Glomerular endothelial cell (primary cell): ENCODE data around the gene PGAM5. TPM values are rescaled to one million over a fixed set of nuclear protein-coding genes. Genes with fewer than 3 reads are reported as not detected.
"Not testable (repeated sequence)": the region's sequence is repeated elsewhere in the genome, so short reads cannot be mapped to it uniquely, and the experiment has no call there.

Source experiments
- DNase-seq: peaks from one replicate; pipeline ENCODE4 v3.0.0-alpha.2; 2011; ENCODE audit warnings: low read depth, low spot score; ENCODE audit errors: extremely low read depth
- total RNA-seq: library from RNA; depleted of rRNA; stranded (reverse); fragments of >200 nt; gene quantifications from 2 replicates; pipeline ENCODE4 v1.2.3, GENCODE V29; 2015

The PGAM5 gene
- total RNA-seq, 1 donor from 2014 or later: 42.4 TPM

GRCh38 chr12:132741620-132742019, 31.0 kb downstream of the PGAM5 start:
- no peak for DNase-seq

DNA sequence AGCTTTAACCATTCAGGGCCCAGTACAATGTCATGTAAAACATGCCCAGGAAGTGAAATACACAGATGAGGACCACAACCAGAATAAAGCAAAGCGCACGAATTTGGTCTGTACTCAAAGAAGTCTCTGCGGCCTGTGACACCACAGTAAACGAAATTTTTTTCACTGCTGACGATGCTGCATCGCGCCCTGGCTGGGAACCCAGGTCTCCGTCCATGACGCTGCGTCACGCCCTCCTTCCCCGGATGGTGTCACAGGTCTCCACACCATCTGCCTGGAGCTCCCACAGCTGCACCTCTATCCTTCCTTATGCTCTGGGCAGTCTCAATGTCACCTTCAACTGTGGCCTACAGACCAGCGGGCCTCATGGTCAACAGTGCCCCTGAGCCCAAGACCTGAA, 33.2 kb downstream of the PGAM5 start:
- no peak for DNase-seq

- DNase-seq: no peak
Observed at GRCh38 chr12:132746613-132747012, 36.0 kb downstream of the PGAM5 start.

DNA sequence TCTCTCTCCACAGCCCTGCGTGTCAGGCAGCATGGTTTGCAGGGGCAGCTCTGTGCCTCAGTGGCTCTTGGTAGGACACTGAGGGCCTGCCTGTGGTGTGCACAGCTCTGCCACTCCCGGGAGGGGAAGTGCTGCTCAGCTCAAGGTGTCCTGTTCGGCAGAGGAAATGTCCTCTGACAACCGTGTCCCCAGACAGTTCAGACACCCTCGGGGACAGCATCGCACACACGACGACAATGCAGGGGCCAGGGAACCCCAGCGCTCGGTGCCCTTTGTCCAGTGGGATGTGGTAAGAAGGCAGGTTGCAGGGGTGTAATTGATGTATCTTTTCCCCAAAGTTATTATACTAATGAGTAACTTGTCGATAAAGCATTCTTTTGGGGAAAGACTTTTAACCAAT, 36.8 kb downstream of the PGAM5 start:
- DNase-seq: no peak

GRCh38 chr12:132747896-132748295, 37.3 kb downstream of the PGAM5 start:
- DNase-seq: no peak

GRCh38 chr12:132748319-132748718, 37.7 kb downstream of the PGAM5 start:
- no peak for DNase-seq

DNA sequence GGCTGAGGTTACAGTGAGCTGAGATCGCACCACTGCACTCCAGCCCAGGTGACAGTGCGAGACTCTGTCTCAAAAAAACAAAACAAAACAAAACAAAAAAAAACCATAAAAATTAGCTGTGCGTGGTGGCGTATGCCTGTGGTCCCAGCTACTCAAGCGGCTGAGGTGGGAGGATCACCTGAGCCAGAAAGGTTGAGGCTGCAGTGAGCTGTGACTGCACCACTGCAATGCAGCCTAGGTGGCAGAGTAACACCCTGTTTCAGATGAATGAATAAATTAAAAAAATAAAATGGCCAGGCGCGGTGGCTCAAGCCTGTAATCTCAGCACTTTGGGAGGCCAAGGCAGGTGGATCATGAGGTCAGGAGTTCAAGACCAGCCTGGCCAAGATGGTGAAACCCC, 43.0 kb downstream of the PGAM5 start:
- not testable (repeated sequence) for DNase-seq

GRCh38 chr12:132754160-132754932, 43.7 kb downstream of the PGAM5 start:
- no peak for DNase-seq

- DNase-seq: not testable (repeated sequence)
Observed at GRCh38 chr12:132758825-132759224, 48.2 kb downstream of the PGAM5 start.

DNA sequence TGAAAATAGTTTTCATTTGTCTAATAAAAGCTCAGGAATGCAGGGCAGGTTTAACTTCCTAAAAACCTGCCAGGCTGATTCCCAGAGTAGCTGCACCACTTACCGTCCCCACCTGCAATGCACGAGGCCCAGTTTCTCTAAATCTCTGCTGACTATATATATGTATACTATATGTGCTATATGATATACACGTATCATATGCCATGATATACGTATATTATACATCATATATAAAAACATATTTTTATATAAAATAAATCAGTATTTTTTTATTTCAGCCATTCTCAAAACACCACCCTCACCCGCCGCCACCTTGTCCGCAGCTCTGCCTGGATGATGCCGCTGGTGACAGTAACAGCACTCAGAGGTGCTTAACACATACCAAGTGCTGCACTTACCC, 48.7 kb downstream of the PGAM5 start:
- DNase-seq: no peak

GRCh38 chr12:132761032-132761920, 50.6 kb downstream of the PGAM5 start, which contains the start of gene ANKLE2:
ANKLE2 (minus strand) TSS chr12:132761832; CDS start chr12:132761798, 34 bp downstream.
- peak; percentile 5 for DNase-seq

DNA sequence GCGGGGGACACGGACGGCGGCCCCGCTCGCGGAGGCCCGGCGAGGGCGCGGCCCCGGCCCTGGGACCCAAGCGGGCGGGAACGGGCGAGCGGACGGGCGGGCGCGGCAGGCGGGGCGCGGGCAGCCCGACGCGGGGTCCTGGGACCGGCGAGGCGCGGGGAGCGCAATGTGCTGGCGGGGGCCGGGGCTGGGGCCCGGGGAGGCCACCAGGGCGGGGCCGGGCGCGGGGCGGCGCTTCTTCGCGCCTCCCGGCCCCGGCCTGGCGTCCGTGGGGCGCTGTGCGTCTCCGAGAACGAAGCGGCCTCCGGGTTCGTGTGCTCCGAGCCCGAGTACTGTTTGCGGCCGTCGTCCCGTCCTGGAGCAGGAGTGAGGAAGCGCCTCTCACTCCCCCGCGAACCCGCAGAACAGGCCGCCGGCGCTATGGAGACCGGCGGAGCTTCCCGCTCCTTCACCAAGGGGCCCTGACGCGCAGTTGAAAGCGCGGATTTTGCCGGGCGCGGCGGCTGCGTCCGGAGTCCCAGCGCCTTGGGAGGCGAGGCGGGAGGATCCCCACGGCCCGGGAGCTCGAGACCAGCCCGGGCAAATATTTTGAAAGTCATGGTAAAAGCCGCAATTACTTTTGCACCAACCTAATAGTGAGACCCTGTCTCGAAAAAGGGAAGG, 51.4 kb downstream of the PGAM5 start:
- peak; percentile 12 for DNase-seq

DNA sequence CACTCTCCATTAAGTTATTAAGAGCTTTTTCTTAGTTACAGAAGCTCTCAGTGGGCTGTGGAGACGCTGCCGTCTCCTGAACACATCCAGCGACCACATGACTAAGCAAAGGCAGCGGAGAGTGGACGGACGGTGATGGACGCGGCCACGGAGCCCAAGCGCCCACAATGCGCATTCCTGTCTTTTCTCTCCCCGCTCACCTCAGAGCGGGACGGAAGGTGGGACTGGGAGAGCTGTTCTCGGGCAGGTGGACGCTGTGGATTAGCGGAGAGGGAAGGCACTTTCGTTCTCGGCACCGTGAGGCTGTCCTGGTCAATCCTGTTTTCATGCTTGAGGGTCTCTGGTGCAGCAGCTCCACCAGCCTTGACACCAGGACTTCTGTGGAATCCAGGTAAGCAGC, 53.6 kb downstream of the PGAM5 start:
- no peak for DNase-seq

DNA sequence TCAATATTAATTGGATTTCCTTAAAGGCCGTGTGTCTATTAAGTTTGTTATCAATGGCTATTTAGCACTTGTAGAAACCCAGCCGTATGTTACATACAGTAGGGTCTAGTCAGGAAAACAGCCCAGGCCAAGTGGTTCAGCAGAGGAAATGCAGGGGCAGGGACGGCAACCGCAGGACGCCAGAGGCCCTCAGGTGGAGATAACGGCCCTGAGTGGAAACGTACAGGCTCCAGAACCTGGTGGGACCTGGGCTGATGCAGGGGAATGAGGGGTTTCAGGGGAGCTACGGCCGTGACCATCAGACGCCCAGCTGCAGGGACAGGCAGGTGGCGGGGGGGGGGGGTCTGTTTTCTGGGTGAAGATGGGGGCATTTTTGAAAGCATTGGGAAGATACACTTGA, 54.7 kb downstream of the PGAM5 start:
- DNase-seq: no peak

- DNase-seq: peak; percentile 42
Observed at GRCh38 chr12:132766380-132767085, 55.9 kb downstream of the PGAM5 start.

- DNase-seq: no peak
Observed at GRCh38 chr12:132771126-132771838, 60.6 kb downstream of the PGAM5 start.
